CD4-positive, alpha-beta memory T cell (primary cell): ENCODE data around the gene PRUNE2. TPM values are rescaled to one million over a fixed set of nuclear protein-coding genes. Genes with fewer than 3 reads are reported as not detected.

ENCODE experiments used
- CTCF ChIA-PET: fragments of 350-600 bp; sonication (Branson Sonifier 250); formaldehyde crosslinking; loops from one replicate; lab custom pipeline; 2021; ENCODE audit warnings: inconsistent platforms; ENCODE audit not compliant: partially characterized antibody; lab: Charles Lee
- POLR2A ChIA-PET: fragments of 350-600 bp; sonication (Branson Sonifier 250); formaldehyde crosslinking; loops from one replicate; lab custom pipeline; 2021; ENCODE audit not compliant: partially characterized antibody; lab: Charles Lee
- DNase-seq, 5 donors: peaks; one replicate each; pipeline versions ENCODE4 v3.0.0 to v3.0.0-alpha.2; 2020 to 2022; ENCODE audit warnings: mixed read lengths in 1 of 5
- H3K27ac ChIP-seq: one replicate; pipeline ENCODE4 v1.7.0; 2013; ENCODE audit warnings: low read depth, low read length
- H3K27me3 ChIP-seq: 2 replicates; pipeline ENCODE4 v1.7.0; 2013; ENCODE audit warnings: mild to moderate bottlenecking, low read length, moderate library complexity; ENCODE audit not compliant: insufficient read depth
- H3K36me3 ChIP-seq: 2 replicates; pipeline ENCODE4 v1.7.0; 2013; ENCODE audit warnings: mild to moderate bottlenecking, low read length, moderate library complexity; ENCODE audit not compliant: insufficient read depth
- H3K4me1 ChIP-seq: 2 replicates; pipeline ENCODE4 v1.7.0; 2013; ENCODE audit warnings: mild to moderate bottlenecking, low read length, moderate library complexity; ENCODE audit not compliant: insufficient read depth
- H3K4me3 ChIP-seq, 2 donors: one replicate each; pipeline ENCODE4 v1.7.0; 2013; ENCODE audit warnings: low read length in 2 of 2, mild to moderate bottlenecking in 1 of 2
- H3K9me3 ChIP-seq, 2 donors: one replicate each; pipeline ENCODE4 v1.7.0; 2013; ENCODE audit warnings: low read length in 2 of 2, control low read depth in 1 of 2; ENCODE audit not compliant: control insufficient read depth in 1 of 2
- H3K27ac Mint-ChIP-seq, 7 donors: one replicate each; pipeline ENCODE4 v1.8.0; 2020 to 2021; ENCODE audit warnings: mixed read lengths in 7 of 7, mild to moderate bottlenecking in 6 of 7, inconsistent platforms in 3 of 7, moderate library complexity in 3 of 7
- H3K27me3 Mint-ChIP-seq, 2 donors: one replicate each; pipeline ENCODE4 v1.8.0; 2020 to 2021; ENCODE audit warnings: mixed read lengths in 2 of 2
- H3K36me3 Mint-ChIP-seq, 2 donors: one replicate each; pipeline ENCODE4 v1.8.0; 2020 to 2021; ENCODE audit warnings: mixed read lengths in 2 of 2, inconsistent platforms in 1 of 2, mild to moderate bottlenecking in 1 of 2
- H3K4me1 Mint-ChIP-seq, 4 donors: one replicate each; pipeline ENCODE4 v1.8.0; 2020 to 2021; ENCODE audit warnings: mixed read lengths in 4 of 4, mild to moderate bottlenecking in 1 of 4
- H3K4me3 Mint-ChIP-seq, 8 donors: one replicate each; pipeline ENCODE4 v1.8.0; 2020 to 2021; ENCODE audit warnings: mixed read lengths in 8 of 8, mild to moderate bottlenecking in 7 of 8, moderate library complexity in 6 of 8, inconsistent platforms in 3 of 8
- H3K9me3 Mint-ChIP-seq, 8 donors: one replicate each; pipeline ENCODE4 v1.8.0; 2020 to 2021; ENCODE audit warnings: mixed read lengths in 8 of 8, mild to moderate bottlenecking in 5 of 8, inconsistent platforms in 3 of 8, moderate library complexity in 1 of 8
- intact Hi-C: fragments of 100-400 bp; cut with micrococcal nuclease; formaldehyde crosslinking; loops from one replicate; pipeline ENCODE4 v1.15.1; 2023
- polyA plus RNA-seq, 2 donors: library from polyadenylated mRNA; unstranded; fragments of 300-500 nt; fragmentation: Illumina TruSeq; gene quantifications; one replicate each; pipeline ENCODE4 v1.2.3, GENCODE V29; 2021
- total RNA-seq, 2 experiments: library from RNA; stranded (reverse); gene quantifications; one replicate each; pipeline ENCODE4 v1.2.3, GENCODE V29; 2021

PRUNE2 gene
- total and polyA plus RNA-seq, 4 experiments from 2014 or later: 0.22 to 0.42 TPM; not detected in 2

DNA sequence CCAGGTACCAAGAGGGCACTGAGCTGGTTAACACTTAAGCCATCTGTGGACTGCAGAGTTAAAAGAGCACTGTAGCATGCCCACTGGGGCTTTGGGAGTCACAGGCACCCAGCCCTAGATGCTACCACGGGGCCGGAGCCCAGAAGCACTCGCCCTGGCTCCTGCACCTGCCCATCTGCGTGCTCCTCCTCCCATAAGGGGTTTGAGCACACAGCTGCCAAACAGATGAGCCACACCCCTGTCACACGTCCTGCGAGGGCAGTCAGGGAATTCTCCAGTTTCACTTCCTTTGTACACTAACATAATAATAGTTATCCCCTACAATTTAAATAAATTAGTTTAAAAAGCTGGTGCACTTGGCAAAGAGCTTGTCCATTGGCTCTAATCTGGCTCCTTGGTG is 146.2 kb downstream of the PRUNE2 start:
- no peak overlapping the region for H3K4me3 ChIP-seq
- no peaks in the 10 kb centered on the region for H3K27me3 ChIP-seq
- Mint-ChIP-seq H3K4me3 (no peak overlapping the region), H3K9me3 (no peaks in the 10 kb centered on the region), H3K36me3 (no peaks in the 10 kb centered on the region), H3K27me3 (peaks cover 2 to 9% of the 10 kb centered on the region in 2 donors), H3K4me1 (peaks cover 0 to 9% (median 4%) of the 10 kb centered on the region in 4 donors), H3K27ac (no peak overlapping the region)
- no peak for DNase-seq
- ChIA-PET POLR2A (no interaction called here), CTCF (no interaction called here)
- H3K36me3 ChIP-seq: no peaks in the 10 kb centered on the region
- intact Hi-C loops: no loop called here
- H3K27ac ChIP-seq: no peak overlapping the region
- no peaks in the 10 kb centered on the region for H3K9me3 ChIP-seq
- no peaks in the 10 kb centered on the region for H3K4me1 ChIP-seq

DNA sequence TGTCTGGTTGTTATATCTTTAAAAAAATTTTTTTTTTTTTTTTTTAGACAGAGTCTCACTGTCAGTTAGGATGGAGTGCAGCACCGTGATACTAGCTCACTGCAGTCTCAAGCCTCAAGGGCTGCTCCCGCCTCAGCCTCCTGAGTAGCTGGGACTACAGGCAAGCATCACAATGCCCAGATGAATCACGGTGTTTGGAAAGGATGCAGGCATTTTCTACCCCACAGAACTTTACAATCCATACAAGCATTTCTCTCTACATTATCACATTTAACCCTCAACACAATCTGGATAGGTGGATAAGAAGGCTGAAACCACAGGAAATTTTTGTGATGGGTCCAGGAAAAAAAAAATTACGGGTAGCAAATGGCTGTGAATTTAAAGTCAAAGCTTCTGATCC is 147.4 kb downstream of the PRUNE2 start:
- Histone ChIP-seq H3K27ac (no peak overlapping the region), H3K27me3 (no peaks in the 10 kb centered on the region), H3K4me3 (no peak overlapping the region), H3K4me1 (no peaks in the 10 kb centered on the region), H3K36me3 (no peaks in the 10 kb centered on the region), H3K9me3 (no peaks in the 10 kb centered on the region)
- Mint-ChIP-seq H3K9me3 (no peaks in the 10 kb centered on the region), H3K27me3 (peaks cover 2 to 9% of the 10 kb centered on the region in 2 donors), H3K4me3 (no peak overlapping the region), H3K27ac (no peak overlapping the region), H3K4me1 (peaks cover 0 to 9% (median 4%) of the 10 kb centered on the region in 4 donors), H3K36me3 (no peaks in the 10 kb centered on the region)
- ChIA-PET CTCF (no interaction called here), POLR2A (no interaction called here)
- DNase-seq: no peak
- intact Hi-C loops: no loop called here

DNA sequence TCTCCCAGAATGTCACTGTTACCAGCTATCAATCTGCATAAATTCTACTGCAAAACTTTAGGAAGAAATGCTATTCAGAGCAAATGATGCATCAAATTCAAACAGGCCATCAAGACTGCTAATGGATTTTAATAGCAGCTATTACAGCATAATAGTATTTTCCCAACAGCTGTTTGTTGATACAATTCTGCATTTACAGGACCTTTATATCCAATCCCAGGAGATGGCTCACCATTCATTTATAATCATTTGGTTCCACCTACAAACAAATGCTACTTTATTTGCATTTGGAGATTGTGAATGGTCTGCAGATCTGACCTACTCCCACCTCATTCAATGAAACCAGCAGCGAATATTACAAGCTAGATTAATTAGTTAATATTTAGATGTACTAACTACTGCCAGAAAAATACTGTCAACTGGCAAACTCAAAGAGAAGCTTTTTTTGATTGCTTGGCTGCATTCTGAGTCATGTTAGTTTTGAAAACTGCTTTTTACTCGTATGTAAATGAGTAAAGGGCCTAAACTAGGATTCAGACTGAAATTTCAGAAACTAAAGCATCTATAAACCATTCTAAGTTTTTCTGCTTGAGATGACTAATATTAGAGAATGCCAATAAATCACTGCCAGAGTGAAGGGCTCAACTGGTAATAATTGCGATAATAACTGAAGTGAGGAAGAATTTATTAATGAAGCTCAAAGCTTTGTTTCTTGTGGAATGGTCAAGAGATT is 148.8 kb downstream of the PRUNE2 start:
- H3K27me3 ChIP-seq: no peaks in the 10 kb centered on the region
- H3K27me3 Mint-ChIP-seq: peaks cover 2 to 5% of the 10 kb centered on the region in 2 donors
- no peaks in the 10 kb centered on the region for H3K36me3 Mint-ChIP-seq
- intact Hi-C loops: no loop called here
- H3K36me3 ChIP-seq: no peaks in the 10 kb centered on the region
- H3K4me1 ChIP-seq: no peaks in the 10 kb centered on the region
- H3K9me3 Mint-ChIP-seq: no peaks in the 10 kb centered on the region
- H3K9me3 ChIP-seq: no peaks in the 10 kb centered on the region
- no peak overlapping the region for H3K27ac ChIP-seq
- no peak for DNase-seq
- peaks cover 0 to 9% (median 4%) of the 10 kb centered on the region in 4 donors for H3K4me1 Mint-ChIP-seq
- H3K4me3 Mint-ChIP-seq: no peak overlapping the region
- ChIA-PET CTCF (no interaction called here), POLR2A (no interaction called here)
- no peak overlapping the region for H3K27ac Mint-ChIP-seq
- H3K4me3 ChIP-seq: no peak overlapping the region

DNA sequence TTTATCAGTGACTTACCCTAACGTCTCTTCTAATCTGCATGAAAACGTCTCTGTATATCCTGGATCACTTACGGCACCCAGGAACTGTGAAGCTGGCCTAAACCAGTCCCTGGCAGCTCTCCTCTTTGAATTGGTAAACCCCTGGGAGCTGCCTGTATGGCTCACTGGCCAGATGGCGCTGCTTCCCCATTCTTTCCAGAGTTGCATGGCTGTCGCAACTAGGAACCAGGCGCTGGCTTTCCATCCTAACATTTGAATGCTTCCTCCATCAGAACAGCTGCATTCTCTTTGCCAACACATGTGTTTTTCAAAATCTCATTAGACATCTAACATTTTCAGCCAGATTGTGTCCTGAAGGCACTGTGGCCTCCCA is 149.7 kb downstream of the PRUNE2 start:
- Mint-ChIP-seq H3K4me1 (peaks cover 0 to 9% (median 4%) of the 10 kb centered on the region in 4 donors), H3K4me3 (no peak overlapping the region), H3K9me3 (no peaks in the 10 kb centered on the region), H3K36me3 (no peaks in the 10 kb centered on the region), H3K27me3 (peaks cover 2 to 5% of the 10 kb centered on the region in 2 donors), H3K27ac (no peak overlapping the region)
- Histone ChIP-seq H3K4me1 (no peaks in the 10 kb centered on the region), H3K36me3 (no peaks in the 10 kb centered on the region), H3K9me3 (no peaks in the 10 kb centered on the region), H3K4me3 (no peak overlapping the region), H3K27me3 (no peaks in the 10 kb centered on the region), H3K27ac (no peak overlapping the region)
- ChIA-PET CTCF (no interaction called here), POLR2A (no interaction called here)
- intact Hi-C loops: no loop called here
- DNase-seq: no peak

DNA sequence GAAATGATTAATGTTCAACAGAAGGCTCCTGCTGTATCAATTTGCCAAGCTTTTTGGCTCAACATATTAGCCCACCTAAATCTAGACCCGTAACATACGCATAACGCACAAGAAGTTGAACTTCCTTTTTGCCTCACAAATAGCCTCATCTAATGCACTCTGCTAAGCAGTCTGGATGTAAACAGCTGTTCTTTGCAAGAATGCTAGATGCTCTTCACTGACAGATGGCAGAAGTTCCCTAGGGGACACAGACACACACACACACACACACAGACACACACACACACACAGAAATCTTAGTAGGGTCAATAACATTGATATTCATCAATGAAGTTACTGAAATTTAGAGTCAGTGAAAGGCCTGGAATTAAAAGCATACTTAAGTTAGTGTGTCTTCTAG is 154.9 kb downstream of the PRUNE2 start:
- Histone ChIP-seq H3K27ac (no peak overlapping the region), H3K4me3 (no peak overlapping the region), H3K27me3 (no peaks in the 10 kb centered on the region), H3K4me1 (no peaks in the 10 kb centered on the region), H3K9me3 (no peaks in the 10 kb centered on the region), H3K36me3 (no peaks in the 10 kb centered on the region)
- no peaks in the 10 kb centered on the region for H3K27me3 Mint-ChIP-seq
- no peak overlapping the region for H3K27ac Mint-ChIP-seq
- no peaks in the 10 kb centered on the region for H3K36me3 Mint-ChIP-seq
- H3K4me3 Mint-ChIP-seq: no peak overlapping the region
- no peaks in the 10 kb centered on the region for H3K9me3 Mint-ChIP-seq
- ChIA-PET POLR2A (no interaction called here), CTCF (no interaction called here)
- no peak for DNase-seq
- peaks cover 0 to 9% (median 3%) of the 10 kb centered on the region in 4 donors for H3K4me1 Mint-ChIP-seq
- intact Hi-C loops: no loop called here

DNA sequence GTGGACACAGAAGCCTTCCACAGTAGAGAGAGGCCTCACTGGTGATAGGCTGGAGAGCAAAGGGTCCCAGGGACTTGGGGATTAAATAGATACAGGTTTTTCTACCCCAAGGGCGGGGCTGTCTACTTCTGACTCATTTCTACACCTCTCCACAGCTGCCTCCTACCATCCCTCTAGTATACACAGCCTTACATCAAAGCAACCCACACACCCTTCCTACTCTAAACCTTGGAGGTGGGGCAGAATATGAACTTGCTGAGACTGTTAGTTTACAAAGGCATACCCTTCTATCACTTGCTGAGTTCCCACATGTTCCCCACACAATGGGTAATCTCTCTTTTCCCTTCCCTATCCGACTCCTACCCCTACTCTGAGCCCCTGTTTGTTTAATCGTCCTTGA is 161.6 kb downstream of the PRUNE2 start:
- H3K4me3 ChIP-seq: no peak overlapping the region
- H3K36me3 Mint-ChIP-seq: no peaks in the 10 kb centered on the region
- H3K27ac ChIP-seq: no peak overlapping the region
- DNase-seq: no peak
- no peak overlapping the region for H3K27ac Mint-ChIP-seq
- intact Hi-C loops: no loop called here
- H3K27me3 Mint-ChIP-seq: peaks cover 4 to 7% of the 10 kb centered on the region in 2 donors
- ChIA-PET POLR2A (no interaction called here), CTCF (no interaction called here)
- H3K9me3 Mint-ChIP-seq: peaks cover 0 to 13% (median 7%) of the 10 kb centered on the region in 8 donors
- H3K27me3 ChIP-seq: no peaks in the 10 kb centered on the region
- H3K4me3 Mint-ChIP-seq: no peak overlapping the region
- H3K36me3 ChIP-seq: no peaks in the 10 kb centered on the region
- H3K4me1 Mint-ChIP-seq: no peaks in the 10 kb centered on the region
- H3K9me3 ChIP-seq: no peaks in the 10 kb centered on the region
- H3K4me1 ChIP-seq: no peaks in the 10 kb centered on the region

DNA sequence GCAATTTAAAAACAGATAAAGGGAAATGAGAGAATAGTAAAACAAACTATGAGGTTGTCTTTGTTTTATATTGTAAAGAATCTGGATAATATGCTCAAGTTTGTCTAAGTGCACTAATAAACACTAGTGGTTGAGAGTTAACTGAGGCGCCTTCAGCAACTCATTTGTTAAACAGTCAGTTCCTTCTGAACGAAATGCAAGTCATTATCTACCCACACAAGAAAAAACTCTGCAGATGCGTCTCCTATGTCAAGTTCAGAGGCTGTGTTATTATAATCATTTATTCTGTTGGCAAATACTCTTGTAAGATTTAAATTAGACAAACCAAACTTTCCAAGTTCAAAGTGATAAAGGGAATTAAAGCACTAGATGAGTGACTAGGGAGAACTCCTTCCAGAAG is 162.0 kb downstream of the PRUNE2 start:
- Histone ChIP-seq H3K27me3 (no peaks in the 10 kb centered on the region), H3K4me1 (no peaks in the 10 kb centered on the region), H3K27ac (no peak overlapping the region), H3K36me3 (no peaks in the 10 kb centered on the region), H3K9me3 (no peaks in the 10 kb centered on the region), H3K4me3 (no peak overlapping the region)
- Mint-ChIP-seq H3K27me3 (peaks cover 4 to 9% of the 10 kb centered on the region in 2 donors), H3K4me1 (no peaks in the 10 kb centered on the region), H3K36me3 (no peaks in the 10 kb centered on the region), H3K9me3 (peaks cover 0 to 13% (median 7%) of the 10 kb centered on the region in 8 donors), H3K4me3 (no peak overlapping the region), H3K27ac (no peak overlapping the region)
- intact Hi-C loops: no loop called here
- POLR2A ChIA-PET: no interaction called here
- DNase-seq: no peak
- CTCF ChIA-PET: no interaction called here
